Effector memory CD8-positive, alpha-beta T cell (primary cell): Measurements from ENCODE around the gene ALK.

ENCODE experiments used
- ATAC-seq: fragments of 150-1000 bp; cut with Tn5 transposase; replicated peaks from 2 replicates; pipeline ENCODE4 v1.10.0; 2021; ENCODE audit warnings: mild to moderate bottlenecking, moderate library complexity
- DNase-seq, 3 experiments: peaks; one replicate each; pipeline ENCODE4 v3.0.0; 2021
- H3K27ac Mint-ChIP-seq, 2 donors: one replicate each; pipeline ENCODE4 v1.8.0; 2022; ENCODE audit warnings: mild to moderate bottlenecking in 2 of 2, mixed read lengths in 2 of 2, moderate library complexity in 2 of 2
- H3K27me3 Mint-ChIP-seq, 2 donors: one replicate each; pipeline ENCODE4 v1.8.0; 2022; ENCODE audit warnings: mixed read lengths in 2 of 2
- H3K36me3 Mint-ChIP-seq: one replicate; pipeline ENCODE4 v1.8.0; 2022; ENCODE audit warnings: mild to moderate bottlenecking, moderate library complexity, mixed read lengths; ENCODE audit not compliant: insufficient read depth
- H3K4me1 Mint-ChIP-seq, 2 donors: one replicate each; pipeline ENCODE4 v1.8.0; 2022; ENCODE audit warnings: low read depth in 2 of 2, mixed read lengths in 2 of 2
- H3K4me3 Mint-ChIP-seq, 2 donors: one replicate each; pipeline ENCODE4 v1.8.0; 2022; ENCODE audit warnings: mild to moderate bottlenecking in 2 of 2, mixed read lengths in 2 of 2, moderate library complexity in 2 of 2
- H3K9me3 Mint-ChIP-seq, 2 donors: one replicate each; pipeline ENCODE4 v1.8.0; 2022; ENCODE audit warnings: mixed read lengths in 2 of 2

The ALK gene

DNA sequence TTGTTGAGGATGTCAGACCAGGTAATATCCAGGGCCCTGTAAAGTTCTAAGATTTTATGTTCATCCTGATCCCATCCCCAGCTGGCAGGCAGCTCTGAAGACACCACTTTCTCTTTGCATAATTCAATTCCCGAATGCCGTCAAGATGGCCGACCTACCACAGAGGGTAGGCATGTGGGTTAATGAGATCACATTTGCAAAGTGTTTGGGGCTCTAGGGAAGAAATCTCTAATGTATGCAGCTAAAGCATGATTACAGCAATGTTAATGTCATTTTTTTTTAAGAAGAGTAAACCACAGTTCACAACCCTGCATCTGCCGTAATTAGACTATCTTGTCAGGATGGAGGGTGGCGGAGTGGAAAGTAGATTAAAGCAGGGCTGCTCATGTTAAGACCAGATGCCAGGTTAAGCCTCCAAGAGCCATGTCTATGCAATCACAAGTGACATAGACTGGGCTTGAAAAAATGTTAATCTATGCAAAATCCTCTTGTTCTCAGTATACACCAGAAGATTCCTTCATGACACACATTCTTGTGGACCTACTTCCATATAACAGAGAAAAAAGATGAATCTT, 131.4 kb downstream of the ALK start:
- no peak for ATAC-seq
- Mint-ChIP-seq H3K4me1 (no peaks in the 10 kb centered on the region), H3K27me3 (peaks cover 25 to 42% of the 10 kb centered on the region in 2 donors), H3K9me3 (peaks cover 2 to 7% of the 10 kb centered on the region in 2 donors), H3K4me3 (no peak overlapping the region), H3K27ac (no peak overlapping the region), H3K36me3 (no peaks in the 10 kb centered on the region)
- DNase-seq = no peak

DNA sequence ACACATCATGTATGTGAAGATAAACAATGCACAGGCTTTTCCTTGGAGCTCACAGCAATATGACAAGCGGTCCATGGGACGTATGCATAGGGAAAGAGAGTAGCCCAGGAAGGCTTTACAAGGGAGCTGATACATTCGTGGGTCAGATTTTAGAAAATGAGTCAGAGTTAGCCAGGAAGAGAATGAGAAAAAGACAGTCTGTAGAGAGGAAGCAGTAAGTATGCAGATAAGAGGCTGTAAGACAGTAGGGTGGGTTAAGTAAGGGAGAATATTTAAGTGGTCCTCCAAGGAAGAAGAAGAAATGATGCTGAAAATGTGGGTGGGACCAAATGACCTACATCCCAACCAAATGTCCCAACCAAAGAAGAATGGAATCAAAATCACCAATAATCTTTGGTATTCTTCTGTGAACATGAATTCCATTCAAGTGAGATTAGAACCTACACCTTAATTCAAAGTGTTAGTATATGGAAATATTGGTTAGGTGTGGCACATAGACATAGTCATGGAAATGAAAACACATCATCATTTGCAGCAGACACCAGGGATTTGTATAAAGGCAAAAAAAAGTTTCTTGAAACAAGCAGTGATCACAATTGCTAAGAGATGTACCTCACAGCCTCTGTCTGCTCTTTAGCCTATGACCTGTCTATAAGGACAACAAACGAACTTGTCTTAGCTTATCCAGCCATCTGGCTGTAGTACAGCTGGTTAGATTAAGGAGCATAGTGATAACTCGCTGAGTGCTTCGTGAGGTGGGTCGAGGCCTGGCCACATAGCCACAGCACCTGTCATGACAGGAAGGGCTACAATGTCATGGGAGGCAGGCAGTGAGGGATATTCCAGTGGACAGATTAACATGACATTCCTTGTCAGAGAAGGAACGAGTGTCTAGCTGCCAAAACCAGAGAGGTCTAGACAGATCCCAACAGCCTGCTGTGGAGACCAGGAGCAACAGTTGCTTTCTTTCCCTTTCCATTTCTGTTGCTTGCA, 133.6 kb downstream of the ALK start:
- peaks cover 31 to 42% of the 10 kb centered on the region in 2 donors for H3K27me3 Mint-ChIP-seq
- no peak overlapping the region for H3K4me3 Mint-ChIP-seq
- H3K9me3 Mint-ChIP-seq = peaks cover 0 to 2% of the 10 kb centered on the region in 2 donors
- no peaks in the 10 kb centered on the region for H3K4me1 Mint-ChIP-seq
- no peaks in the 10 kb centered on the region for H3K36me3 Mint-ChIP-seq
- no peak overlapping the region for H3K27ac Mint-ChIP-seq
- ATAC-seq (no peak), DNase-seq (no peak)

- peaks cover 29 to 49% of the 10 kb centered on the region in 2 donors for H3K27me3 Mint-ChIP-seq
- ATAC-seq = no peak
- H3K9me3 Mint-ChIP-seq = peaks cover 0 to 2% of the 10 kb centered on the region in 2 donors
These were observed 135.0 kb downstream of the ALK start for GRCh38 chr2:29786361-29786760.

GRCh38 chr2:29783666-29784065, 137.7 kb downstream of the ALK start:
- H3K9me3 Mint-ChIP-seq = peaks cover 0 to 2% of the 10 kb centered on the region in 2 donors
- H3K36me3 Mint-ChIP-seq = no peaks in the 10 kb centered on the region
- peaks cover 24 to 49% of the 10 kb centered on the region in 2 donors for H3K27me3 Mint-ChIP-seq
- no peak overlapping the region for H3K4me3 Mint-ChIP-seq
- no peak for ATAC-seq
- DNase-seq = no peak
- H3K4me1 Mint-ChIP-seq = no peaks in the 10 kb centered on the region
- H3K27ac Mint-ChIP-seq = no peak overlapping the region

More at GRCh38 chr2:29786361-29786760, 135.0 kb downstream of the ALK start:
- no peaks in the 10 kb centered on the region for H3K36me3 Mint-ChIP-seq
- DNase-seq = no peak
- H3K4me1 Mint-ChIP-seq = no peaks in the 10 kb centered on the region
- no peak overlapping the region for H3K27ac Mint-ChIP-seq
- no peak overlapping the region for H3K4me3 Mint-ChIP-seq

DNA sequence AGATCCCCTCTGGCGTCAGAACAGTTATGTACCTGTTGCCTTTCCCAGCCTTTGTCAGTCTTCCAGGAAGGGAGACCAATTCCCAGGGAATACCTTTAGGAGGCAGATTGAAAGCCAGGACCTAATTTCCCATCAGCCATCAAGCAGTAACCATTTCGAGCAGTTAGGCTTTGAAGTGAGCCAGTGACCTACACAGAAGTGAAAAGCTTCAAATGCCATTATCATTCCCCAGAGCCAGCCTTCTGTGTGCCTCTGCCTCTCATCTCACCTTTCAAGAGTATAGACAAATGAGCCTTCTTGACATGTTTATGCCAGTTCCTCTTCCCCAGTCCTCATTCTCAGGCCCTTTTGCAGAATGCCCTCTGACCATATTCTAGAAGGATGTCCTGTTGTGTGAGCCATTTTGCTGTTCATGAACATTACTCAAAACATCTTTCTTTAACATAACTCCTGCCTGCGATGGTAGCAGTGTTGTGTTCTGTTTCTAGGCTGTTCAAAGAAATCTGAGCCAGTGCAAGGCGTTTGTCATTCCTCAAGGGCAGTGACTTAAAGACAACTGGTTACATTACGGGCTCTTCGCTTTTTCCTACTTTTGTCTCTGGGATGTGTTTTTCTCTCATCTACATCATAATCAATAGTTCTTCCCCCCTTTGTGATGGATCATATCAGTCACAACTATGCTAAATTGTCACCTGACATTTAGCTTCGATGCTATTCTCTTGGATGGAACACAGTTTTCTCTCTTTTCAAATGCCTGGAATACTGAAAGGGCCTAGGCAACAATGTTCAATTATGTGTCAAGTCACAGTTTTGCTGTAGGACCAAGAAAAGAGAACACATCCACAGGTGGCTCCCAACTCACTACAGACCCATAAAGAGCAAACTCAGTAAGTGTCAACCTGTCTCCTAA, 138.6 kb downstream of the ALK start:
- Mint-ChIP-seq H3K9me3 (peaks cover 0 to 2% of the 10 kb centered on the region in 2 donors), H3K4me1 (no peaks in the 10 kb centered on the region), H3K27ac (no peak overlapping the region), H3K36me3 (no peaks in the 10 kb centered on the region), H3K27me3 (peaks cover 24 to 50% of the 10 kb centered on the region in 2 donors), H3K4me3 (no peak overlapping the region)
- no peak for ATAC-seq
- no peak for DNase-seq

DNA sequence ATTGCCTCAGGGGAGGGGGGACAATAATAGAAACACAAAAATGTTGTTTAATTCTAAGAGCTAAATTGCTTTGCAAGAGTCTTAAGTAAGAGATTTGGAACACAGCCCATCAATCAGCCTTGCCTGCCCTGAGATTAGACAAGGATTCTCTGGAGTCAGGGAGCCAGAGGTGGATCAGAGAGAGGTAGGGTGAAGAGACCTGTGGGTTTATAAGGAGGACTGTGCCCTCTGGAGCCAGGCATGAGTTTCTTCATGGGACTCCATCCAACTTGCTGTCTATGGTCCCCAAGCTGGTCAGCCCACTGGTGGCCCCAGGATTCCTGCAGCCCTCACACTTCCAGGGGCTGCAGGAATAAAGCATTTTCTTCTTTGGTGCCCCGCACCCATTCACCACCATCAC, 139.3 kb downstream of the ALK start:
- Mint-ChIP-seq H3K9me3 (peaks cover 0 to 2% of the 10 kb centered on the region in 2 donors), H3K27ac (no peak overlapping the region), H3K36me3 (no peaks in the 10 kb centered on the region), H3K4me3 (no peak overlapping the region), H3K4me1 (no peaks in the 10 kb centered on the region), H3K27me3 (peaks cover 30 to 48% of the 10 kb centered on the region in 2 donors)
- ATAC-seq = no peak
- DNase-seq = no peak

DNA sequence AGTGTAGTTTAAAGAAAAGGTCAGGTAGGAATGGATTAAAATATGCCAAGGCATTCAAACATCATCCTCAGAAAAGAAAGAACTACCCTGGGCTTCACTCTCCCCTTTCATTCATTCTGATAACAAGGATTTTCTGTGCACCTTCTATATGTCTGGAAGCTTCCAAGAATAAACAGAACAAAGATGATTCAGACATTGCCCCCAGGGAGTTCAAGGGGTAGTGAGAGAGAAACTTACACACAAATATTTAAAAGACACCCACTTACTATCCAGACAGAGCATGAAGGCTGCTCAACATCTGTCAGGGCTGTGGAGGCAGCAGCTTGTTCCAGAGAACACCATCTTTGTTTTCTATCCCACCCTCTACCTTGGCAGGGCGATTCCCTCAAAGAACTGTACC, 140.5 kb downstream of the ALK start:
- Mint-ChIP-seq H3K4me1 (no peaks in the 10 kb centered on the region), H3K36me3 (no peaks in the 10 kb centered on the region), H3K27me3 (peaks cover 32 to 47% of the 10 kb centered on the region in 2 donors), H3K27ac (no peak overlapping the region), H3K4me3 (no peak overlapping the region), H3K9me3 (no peaks in the 10 kb centered on the region)
- DNase-seq (no peak), ATAC-seq (no peak)

- H3K36me3 Mint-ChIP-seq = no peaks in the 10 kb centered on the region
- H3K4me1 Mint-ChIP-seq = no peaks in the 10 kb centered on the region
- no peak overlapping the region for H3K27ac Mint-ChIP-seq
- peaks cover 35 to 55% of the 10 kb centered on the region in 2 donors for H3K27me3 Mint-ChIP-seq
- H3K4me3 Mint-ChIP-seq = no peak overlapping the region
- DNase-seq (no peak), ATAC-seq (no peak)
- no peaks in the 10 kb centered on the region for H3K9me3 Mint-ChIP-seq
These were observed 144.2 kb downstream of the ALK start for GRCh38 chr2:29777161-29777560.

- DNase-seq = no peak
- no peak overlapping the region for H3K27ac Mint-ChIP-seq
- H3K36me3 Mint-ChIP-seq = no peaks in the 10 kb centered on the region
- H3K4me3 Mint-ChIP-seq = no peak overlapping the region
- H3K4me1 Mint-ChIP-seq = no peaks in the 10 kb centered on the region
- peaks cover 33 to 55% of the 10 kb centered on the region in 2 donors for H3K27me3 Mint-ChIP-seq
- ATAC-seq = no peak
- H3K9me3 Mint-ChIP-seq = no peaks in the 10 kb centered on the region
These were observed 145.0 kb downstream of the ALK start for GRCh38 chr2:29776406-29776805.

DNA sequence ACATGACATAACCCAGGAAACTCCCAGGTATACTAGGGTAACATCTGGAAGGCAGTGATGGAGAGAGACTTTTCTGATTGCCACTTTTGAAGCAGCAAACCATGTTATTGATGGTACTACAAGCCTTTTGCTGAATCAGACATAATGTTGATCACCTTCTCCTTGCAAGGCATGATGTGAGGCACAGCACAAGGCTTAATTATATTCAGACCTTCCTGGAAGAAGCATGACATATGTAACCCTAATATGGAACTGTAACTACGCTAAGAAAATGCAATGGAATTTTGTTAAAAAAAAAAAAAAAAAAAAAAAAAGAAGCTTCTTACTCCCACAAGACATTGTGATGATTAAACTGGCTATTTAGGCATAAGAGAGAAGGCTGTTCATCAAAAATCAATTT, 145.4 kb downstream of the ALK start:
- no peaks in the 10 kb centered on the region for H3K4me1 Mint-ChIP-seq
- no peak for DNase-seq
- no peak overlapping the region for H3K4me3 Mint-ChIP-seq
- H3K27ac Mint-ChIP-seq = no peak overlapping the region
- no peaks in the 10 kb centered on the region for H3K9me3 Mint-ChIP-seq
- peaks cover 35 to 60% of the 10 kb centered on the region in 2 donors for H3K27me3 Mint-ChIP-seq
- ATAC-seq = no peak
- no peaks in the 10 kb centered on the region for H3K36me3 Mint-ChIP-seq

DNA sequence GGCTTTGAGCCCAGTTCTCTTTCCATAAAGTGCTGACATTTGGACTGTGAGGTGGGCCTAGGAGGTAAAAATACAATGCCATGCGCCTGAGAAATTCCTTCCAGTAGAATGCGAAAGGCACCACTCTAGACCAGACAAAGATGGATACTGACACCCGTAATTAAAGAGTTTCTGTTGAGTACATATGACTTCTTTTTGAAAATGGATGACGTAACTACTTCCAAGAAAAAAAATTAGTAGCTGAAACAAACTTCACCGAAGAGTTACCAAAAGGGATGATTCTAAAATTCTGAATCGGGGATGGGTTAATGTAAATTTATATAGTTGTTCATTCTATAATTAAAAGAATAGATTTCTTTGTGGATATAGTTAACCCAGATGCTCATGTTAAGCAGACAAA, 146.8 kb downstream of the ALK start:
- Mint-ChIP-seq H3K36me3 (no peaks in the 10 kb centered on the region), H3K4me1 (no peaks in the 10 kb centered on the region), H3K4me3 (no peak overlapping the region)

GRCh38 chr2:29770846-29771245, 150.5 kb downstream of the ALK start:
- Mint-ChIP-seq H3K27me3 (peaks cover 35 to 54% of the 10 kb centered on the region in 2 donors), H3K36me3 (no peaks in the 10 kb centered on the region), H3K4me3 (no peak overlapping the region), H3K27ac (no peak overlapping the region), H3K9me3 (no peaks in the 10 kb centered on the region), H3K4me1 (no peaks in the 10 kb centered on the region)
- DNase-seq (no peak), ATAC-seq (no peak)

More for the DNA sequence above, 146.8 kb downstream of the ALK start:
- Mint-ChIP-seq H3K9me3 (no peaks in the 10 kb centered on the region), H3K27ac (no peak overlapping the region), H3K27me3 (peaks cover 41 to 72% of the 10 kb centered on the region in 2 donors)
- DNase-seq (no peak), ATAC-seq (no peak)

GRCh38 chr2:29769847-29770246, 151.5 kb downstream of the ALK start:
- DNase-seq = no peak
- Mint-ChIP-seq H3K4me3 (no peak overlapping the region), H3K36me3 (no peaks in the 10 kb centered on the region), H3K27ac (no peak overlapping the region), H3K9me3 (no peaks in the 10 kb centered on the region), H3K4me1 (no peaks in the 10 kb centered on the region), H3K27me3 (peaks cover 35 to 50% of the 10 kb centered on the region in 2 donors)
- no peak for ATAC-seq
